ENCODE results near the gene CDH22. TPM values are rescaled to one million over a fixed set of nuclear protein-coding genes. Genes with fewer than 3 reads are reported as not detected.

Gene CDH22
- total RNA-seq, 1 donor from 2014 or later, result 1.7 TPM

DNA sequence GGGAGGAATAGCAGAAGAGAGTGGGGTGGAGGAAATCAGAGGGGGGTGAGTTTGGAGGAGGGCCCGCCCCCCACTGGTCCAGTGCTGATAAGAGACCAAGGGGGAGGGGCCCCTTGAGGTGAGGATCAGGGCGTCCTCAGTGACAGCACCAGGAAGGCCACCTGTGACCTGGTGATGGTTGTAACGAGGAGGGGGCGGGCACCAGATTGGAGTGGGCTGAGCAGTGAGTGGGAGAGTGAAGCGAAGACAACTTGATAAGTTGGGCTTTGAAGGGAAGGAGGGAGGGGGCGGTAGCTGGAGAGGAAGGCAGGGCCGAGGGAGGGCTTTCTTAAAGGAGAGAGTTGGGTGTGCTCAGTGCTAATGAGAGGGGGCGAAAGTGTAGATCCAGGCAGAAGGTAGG, 30.7 kb downstream of the CDH22 start:
- intact Hi-C loops (cut with DNase I), result no loop called here
- Histone ChIP-seq H3K27me3 (no peaks in the 10 kb centered on the region), H3K27ac (no peak overlapping the region), H3K4me1 (no peaks in the 10 kb centered on the region), H3K4me3 (no peak overlapping the region), H3K36me3 (no peaks in the 10 kb centered on the region), H3K9me3 (no peaks in the 10 kb centered on the region)
- TF ChIP-seq, protein P1, sequence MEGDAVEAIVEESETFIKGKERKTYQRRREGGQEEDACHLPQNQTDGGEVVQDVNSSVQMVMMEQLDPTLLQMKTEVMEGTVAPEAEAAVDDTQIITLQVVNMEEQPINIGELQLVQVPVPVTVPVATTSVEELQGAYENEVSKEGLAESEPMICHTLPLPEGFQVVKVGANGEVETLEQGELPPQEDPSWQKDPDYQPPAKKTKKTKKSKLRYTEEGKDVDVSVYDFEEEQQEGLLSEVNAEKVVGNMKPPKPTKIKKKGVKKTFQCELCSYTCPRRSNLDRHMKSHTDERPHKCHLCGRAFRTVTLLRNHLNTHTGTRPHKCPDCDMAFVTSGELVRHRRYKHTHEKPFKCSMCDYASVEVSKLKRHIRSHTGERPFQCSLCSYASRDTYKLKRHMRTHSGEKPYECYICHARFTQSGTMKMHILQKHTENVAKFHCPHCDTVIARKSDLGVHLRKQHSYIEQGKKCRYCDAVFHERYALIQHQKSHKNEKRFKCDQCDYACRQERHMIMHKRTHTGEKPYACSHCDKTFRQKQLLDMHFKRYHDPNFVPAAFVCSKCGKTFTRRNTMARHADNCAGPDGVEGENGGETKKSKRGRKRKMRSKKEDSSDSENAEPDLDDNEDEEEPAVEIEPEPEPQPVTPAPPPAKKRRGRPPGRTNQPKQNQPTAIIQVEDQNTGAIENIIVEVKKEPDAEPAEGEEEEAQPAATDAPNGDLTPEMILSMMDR (IDR thresholded peaks at IDR 0.05), result no peak
- no peak for TF ChIP-seq POLR2A (IDR thresholded peaks at IDR 0.05)
- TF ChIP-seq POLR2AphosphoS5 (IDR thresholded peaks at IDR 0.05; ENCODE audit: insufficient read depth in 1 of 2, low read depth in 1 of 2), result no peak
- DNase-seq (ENCODE audit: extremely low spot score in 2 of 2), result no peak

DNA sequence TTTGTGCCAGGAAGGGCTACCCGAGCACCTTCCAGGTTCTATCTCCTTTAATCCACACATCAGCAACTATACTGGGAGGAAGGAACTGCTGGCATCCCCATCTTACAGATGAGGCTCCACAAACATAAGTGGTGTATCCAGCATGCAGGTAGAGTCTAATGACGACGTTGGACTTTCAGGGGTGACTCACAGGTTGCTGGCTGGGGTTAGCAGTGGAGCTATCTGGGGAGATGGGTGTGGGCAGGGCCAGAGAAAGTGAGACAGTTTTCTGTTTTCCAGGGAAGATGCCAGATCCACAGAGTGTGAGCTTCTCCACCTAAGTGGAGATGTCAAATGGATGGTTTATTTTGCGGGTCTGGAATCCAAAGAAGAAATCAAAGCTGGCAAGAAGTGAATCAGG, 31.8 kb downstream of the CDH22 start:
- no peaks in the 10 kb centered on the region for H3K9me3 ChIP-seq
- intact Hi-C loops (cut with DNase I), result no loop called here
- TF ChIP-seq, protein P1 (IDR thresholded peaks at IDR 0.05), result no peak
- TF ChIP-seq POLR2A (IDR thresholded peaks at IDR 0.05) (no peak), POLR2AphosphoS5 (IDR thresholded peaks at IDR 0.05; ENCODE audit: insufficient read depth in 1 of 2, low read depth in 1 of 2) (no peak)
- H3K4me1 ChIP-seq, result no peaks in the 10 kb centered on the region
- H3K27me3 ChIP-seq, result no peaks in the 10 kb centered on the region
- no peak overlapping the region for H3K4me3 ChIP-seq
- no peaks in the 10 kb centered on the region for H3K36me3 ChIP-seq
- H3K27ac ChIP-seq, result no peak overlapping the region
- no peak for DNase-seq (ENCODE audit: extremely low spot score in 2 of 2)

DNA sequence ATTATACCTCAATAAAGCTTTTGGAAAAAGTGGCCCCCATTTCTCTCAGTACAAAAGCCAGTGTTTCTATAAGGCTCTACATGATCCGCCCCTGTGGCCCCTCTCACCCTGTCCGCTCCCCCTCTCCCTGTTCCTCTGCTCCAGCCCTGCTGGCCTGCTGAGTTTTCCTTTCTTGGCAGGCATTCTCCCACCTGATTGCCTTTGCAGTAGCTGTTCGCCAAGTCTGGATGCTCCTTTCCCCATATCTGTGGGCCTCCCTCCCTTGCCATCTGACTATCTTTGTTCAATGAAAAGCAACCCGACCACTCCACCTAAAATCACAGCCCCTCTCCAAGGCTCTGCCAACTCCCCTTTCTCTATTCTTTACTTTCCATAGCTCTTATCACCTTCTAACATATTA, 33.2 kb downstream of the CDH22 start:
- no peak overlapping the region for H3K4me3 ChIP-seq
- no peaks in the 10 kb centered on the region for H3K4me1 ChIP-seq
- intact Hi-C loops (cut with DNase I), result no loop called here
- no peaks in the 10 kb centered on the region for H3K27me3 ChIP-seq
- TF ChIP-seq POLR2A (IDR thresholded peaks at IDR 0.05) (no peak), POLR2AphosphoS5 (IDR thresholded peaks at IDR 0.05; ENCODE audit: insufficient read depth in 1 of 2, low read depth in 1 of 2) (no peak)
- H3K27ac ChIP-seq, result no peak overlapping the region
- H3K36me3 ChIP-seq, result no peaks in the 10 kb centered on the region
- no peaks in the 10 kb centered on the region for H3K9me3 ChIP-seq
- DNase-seq (ENCODE audit: extremely low spot score in 2 of 2), result no peak

DNA sequence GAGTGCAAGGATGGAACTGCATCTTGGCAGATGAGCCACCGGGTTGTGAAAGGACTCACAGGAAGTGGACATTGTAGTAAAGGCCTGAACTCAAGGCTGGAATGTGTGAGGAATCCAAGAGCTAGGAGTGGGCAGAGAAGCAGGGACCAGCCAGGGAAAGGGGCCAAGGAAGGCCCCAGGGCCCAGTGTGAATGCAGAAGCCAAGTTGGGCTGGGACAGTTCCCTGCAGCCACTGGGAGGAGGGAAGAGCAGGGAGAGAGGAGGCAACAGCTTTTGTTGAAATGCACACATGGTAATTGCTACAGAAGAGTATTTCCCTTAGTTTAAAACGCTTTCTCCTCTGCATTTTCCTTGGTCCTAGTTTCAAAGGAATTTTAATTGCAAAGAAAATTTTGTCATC, 34.6 kb downstream of the CDH22 start:
- Histone ChIP-seq H3K27ac (no peak overlapping the region), H3K36me3 (no peaks in the 10 kb centered on the region), H3K9me3 (no peaks in the 10 kb centered on the region), H3K4me3 (no peak overlapping the region), H3K4me1 (no peaks in the 10 kb centered on the region), H3K27me3 (no peaks in the 10 kb centered on the region)
- DNase-seq (ENCODE audit: extremely low spot score in 2 of 2), result no peak
- intact Hi-C loops (cut with DNase I), result no loop called here
- TF ChIP-seq, protein P1 (IDR thresholded peaks at IDR 0.05), result no peak
- TF ChIP-seq POLR2AphosphoS5 (IDR thresholded peaks at IDR 0.05; ENCODE audit: insufficient read depth in 1 of 2, low read depth in 1 of 2) (no peak), POLR2A (IDR thresholded peaks at IDR 0.05) (no peak)

DNA sequence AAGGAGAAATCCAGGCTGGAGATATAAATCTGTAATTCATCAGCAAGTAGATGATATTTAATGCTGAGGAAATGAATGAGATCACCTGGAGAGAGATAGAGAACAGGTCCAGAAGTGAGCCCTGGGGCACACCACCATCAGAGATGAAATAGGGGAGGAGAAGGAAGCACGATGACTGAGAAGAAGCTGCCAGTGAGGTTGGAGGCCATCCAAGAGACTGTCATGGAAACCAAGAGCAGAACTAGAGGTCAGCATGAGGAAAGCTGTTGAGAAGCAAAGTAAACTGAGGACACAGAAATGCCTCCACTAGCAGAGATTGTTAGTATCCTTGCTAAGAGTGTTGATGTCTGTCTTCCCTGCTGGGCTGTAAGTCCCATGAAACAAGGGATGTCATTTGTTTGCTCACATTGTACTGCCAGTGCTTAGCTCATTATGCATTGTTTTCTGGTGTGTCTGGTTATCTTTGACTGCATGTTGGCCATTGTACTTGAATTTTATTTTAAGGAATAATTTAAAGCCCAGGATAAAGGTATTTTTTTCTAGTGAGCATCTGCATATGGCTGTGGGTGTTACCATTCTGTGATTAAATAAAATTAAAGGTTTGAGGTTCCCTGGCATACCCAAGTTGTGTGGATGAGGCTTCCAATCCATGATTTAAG, 35.8 kb downstream of the CDH22 start:
- Histone ChIP-seq H3K36me3 (no peaks in the 10 kb centered on the region), H3K9me3 (no peaks in the 10 kb centered on the region), H3K4me1 (no peaks in the 10 kb centered on the region), H3K27me3 (no peaks in the 10 kb centered on the region), H3K4me3 (no peak overlapping the region), H3K27ac (no peak overlapping the region)
- no peak for DNase-seq (ENCODE audit: extremely low spot score in 2 of 2)
- intact Hi-C loops (cut with DNase I), result no loop called here
- TF ChIP-seq POLR2A (IDR thresholded peaks at IDR 0.05), result no peak
- TF ChIP-seq, protein P1 (IDR thresholded peaks at IDR 0.05), result no peak
